Liver (tissue), 9 donors: ENCODE data around the gene RASGRP1. TPM values are rescaled to one million over a fixed set of nuclear protein-coding genes. Genes with fewer than 3 reads are reported as not detected.

Experiments used
- DNase-seq: peaks from one replicate; pipeline ENCODE4 v3.0.0-alpha.2; 2017; ENCODE audit warnings: low spot score
- H3K27ac ChIP-seq, 2 donors: one replicate each; pipeline ENCODE4 v1.7.0; 2013; ENCODE audit warnings: inconsistent platforms in 2 of 2, low read length in 2 of 2, control low read depth in 1 of 2, low read depth in 1 of 2, mild to moderate bottlenecking in 1 of 2
- H3K27me3 ChIP-seq, 4 donors: one replicate each; pipeline versions ENCODE4 v1.6.1 to v1.7.0; 2013; ENCODE audit warnings: low read length in 3 of 4, inconsistent platforms in 1 of 4, mild to moderate bottlenecking in 1 of 4, moderate library complexity in 1 of 4; ENCODE audit not compliant: control insufficient read depth in 4 of 4, insufficient read depth in 4 of 4
- H3K36me3 ChIP-seq, 4 donors: one replicate each; pipeline versions ENCODE4 v1.6.1 to v1.7.0; 2013; ENCODE audit warnings: low read length in 3 of 4, mild to moderate bottlenecking in 3 of 4, low read depth in 1 of 4, moderate library complexity in 1 of 4; ENCODE audit not compliant: control insufficient read depth in 4 of 4, insufficient read depth in 3 of 4
- H3K4me1 ChIP-seq, 4 donors: one replicate each; pipeline versions ENCODE4 v1.6.1 to v1.7.0; 2013; ENCODE audit warnings: low read length in 3 of 4, mild to moderate bottlenecking in 3 of 4, moderate library complexity in 1 of 4; ENCODE audit not compliant: control insufficient read depth in 4 of 4, insufficient read depth in 4 of 4
- H3K4me3 ChIP-seq, 3 donors: one replicate each; pipeline versions ENCODE4 v1.6.1 to v1.7.0; 2013; ENCODE audit warnings: low read length in 3 of 3, control low read depth in 1 of 3, low read depth in 1 of 3, mild to moderate bottlenecking in 1 of 3
- H3K9ac ChIP-seq, 2 donors: one replicate each; pipeline ENCODE4 v1.7.0; 2013; ENCODE audit warnings: low read length in 2 of 2, mild to moderate bottlenecking in 2 of 2, moderate library complexity in 2 of 2, control low read depth in 1 of 2, low read depth in 1 of 2
- H3K9me3 ChIP-seq, 4 donors: one replicate each; pipeline versions ENCODE4 v1.6.1 to v1.7.0; 2013; ENCODE audit warnings: low read length in 3 of 4; ENCODE audit not compliant: control insufficient read depth in 4 of 4
- CTCF ChIP-seq: fragments of 150-350 bp; IDR thresholded peaks from 2 replicates; pipeline ENCODE4 v1.5.1; 2017; ENCODE audit warnings: improper control_type of control experiment, low read depth, low read length; ENCODE audit not compliant: missing input control
- EGR1 ChIP-seq, 2 donors: IDR thresholded peaks; 2 replicates each; pipeline ENCODE4 v1.6.1; 2016 to 2018; ENCODE audit warnings: antibody characterized with exemption in 2 of 2, low read depth in 2 of 2
- FOXA1 ChIP-seq: IDR thresholded peaks from 2 replicates; pipeline ENCODE4 v1.6.1; 2016; ENCODE audit warnings: antibody characterized with exemption
- FOXA2 ChIP-seq: IDR thresholded peaks from 2 replicates; pipeline ENCODE4 v1.6.1; 2016; ENCODE audit warnings: antibody characterized with exemption
- GABPA ChIP-seq, 2 donors: IDR thresholded peaks in 1 of 2; conservative IDR thresholded peaks in 1 of 2; 2 replicates each; pipeline ENCODE4 v1.6.1; 2016; ENCODE audit warnings: antibody characterized with exemption in 2 of 2, mild to moderate bottlenecking in 1 of 2, moderate library complexity in 1 of 2
- HNF4A ChIP-seq, 2 donors: conservative IDR thresholded peaks; 2 replicates each; pipeline ENCODE4 v1.6.1; 2016; ENCODE audit warnings: antibody characterized with exemption in 2 of 2, mild to moderate bottlenecking in 2 of 2
- HNF4G ChIP-seq: IDR thresholded peaks from 2 replicates; pipeline ENCODE4 v1.6.1; 2016; ENCODE audit warnings: antibody characterized with exemption
- JUND ChIP-seq, 2 donors: IDR thresholded peaks; 2 replicates each; pipeline ENCODE4 v1.6.1; 2016; ENCODE audit warnings: antibody characterized with exemption in 2 of 2
- MAX ChIP-seq: IDR thresholded peaks from 2 replicates; pipeline ENCODE4 v1.6.1; 2016; ENCODE audit warnings: antibody characterized with exemption
- NR2F2 ChIP-seq: IDR thresholded peaks from 2 replicates; pipeline ENCODE4 v1.6.1; 2016; ENCODE audit warnings: antibody characterized with exemption
- RAD21 ChIP-seq, 2 donors: IDR thresholded peaks; 2 replicates each; pipeline ENCODE4 v1.6.1; 2016; ENCODE audit warnings: antibody characterized with exemption in 2 of 2, mild to moderate bottlenecking in 2 of 2
- REST ChIP-seq: IDR thresholded peaks from 2 replicates; pipeline ENCODE4 v1.6.1; 2016; ENCODE audit warnings: antibody characterized with exemption, mild to moderate bottlenecking
- RXRA ChIP-seq, 2 donors: IDR thresholded peaks; 2 replicates each; pipeline ENCODE4 v1.6.1; 2017 to 2018; ENCODE audit warnings: antibody characterized with exemption in 2 of 2, mild to moderate bottlenecking in 1 of 2
- SP1 ChIP-seq: IDR thresholded peaks from 2 replicates; pipeline ENCODE4 v1.6.1; 2018; ENCODE audit warnings: antibody characterized with exemption, mild to moderate bottlenecking
- TAF1 ChIP-seq: conservative IDR thresholded peaks from 2 replicates; pipeline ENCODE4 v1.6.1; 2016; ENCODE audit warnings: antibody characterized with exemption, mild to moderate bottlenecking
- ZBTB33 ChIP-seq: IDR thresholded peaks from 2 replicates; pipeline ENCODE4 v1.6.1; 2016; ENCODE audit warnings: antibody characterized with exemption
- WGBS: extraction: QIAGEN DNeasy Blood & Tissue Kit; methylation state at CpG from one replicate; pipeline ENCODE4 v1.1.7; 2013; 5-methylcytosine and 5-hydroxymethylcytosine counted together
- polyA plus RNA-seq, 2 donors: library from polyadenylated mRNA; stranded (reverse) in 1 of 2; unstranded in 1 of 2; fragments of 200-250 nt in 1 of 2; fragments of >200 nt in 1 of 2; fragmentation: Nextera tagmentation in 1 of 2; extraction: Ambion mirVana in 1 of 2; gene quantifications; one replicate each; pipeline versions ENCODE4 v1.2.1 to v1.2.3, GENCODE V29; 2013 to 2015
- total RNA-seq, 2 donors: library from RNA; depleted of rRNA; stranded (reverse); fragments of >200 nt; gene quantifications; one replicate each; pipeline ENCODE4 v1.2.3, GENCODE V29; 2014
- donor health status: healthy.
- donor health status: healthy.
- donor health status: healthy.
- donor health status: healthy.
- donor health status: healthy.

The RASGRP1 gene
- total and polyA plus RNA-seq, 4 donors = 0.17 to 0.75 (median 0.47) TPM

GRCh38 chr15:38598749-38599148 lies 34.1 kb upstream of the RASGRP1 start (continued):
- TF ChIP-seq SP1 = no peak
- TF ChIP-seq EGR1 (IDR thresholded peaks at IDR 0.05; ENCODE audit: low read depth in 2 of 2) = no peak
- TF ChIP-seq RAD21 (IDR thresholded peaks at IDR 0.05) = no peak
- TF ChIP-seq HNF4A (conservative IDR thresholded peaks at IDR 0.05) = no peak
- TF ChIP-seq JUND (IDR thresholded peaks at IDR 0.05) = no peak
- no peak for TF ChIP-seq FOXA1
- no peak for TF ChIP-seq RXRA (IDR thresholded peaks at IDR 0.05)
- TF ChIP-seq ZBTB33 = no peak

- 70% methylated on average over 3 of the region's 3 CpGs for WGBS
- Histone ChIP-seq H3K4me3 (no peak overlapping the region), H3K9ac (no peak overlapping the region), H3K27ac (no peak overlapping the region), H3K36me3 (no peaks in the 10 kb centered on the region), H3K27me3 (no peaks in the 10 kb centered on the region), H3K9me3 (peaks cover 0 to 2% (median 0%) of the 10 kb centered on the region in 4 donors), H3K4me1 (no peaks in the 10 kb centered on the region)
- DNase-seq = no peak
- TF ChIP-seq HNF4A (conservative IDR thresholded peaks at IDR 0.05) (no peak), SP1 (no peak), GABPA (IDR thresholded peaks at IDR 0.05 in 1 of 2, conservative IDR thresholded peaks at IDR 0.05 in 1 of 2) (no peak), HNF4G (no peak), MAX (no peak), FOXA2 (no peak), NR2F2 (no peak), CTCF (no peak), REST (no peak), JUND (IDR thresholded peaks at IDR 0.05) (no peak), TAF1 (no peak)
Observed at GRCh38 chr15:38597219-38597800, 32.7 kb upstream of the RASGRP1 start.
